UCSD-AML1 (cell line): ENCODE results near the gene INTS12.

Source experiments
- DNase-seq: peaks from one replicate; lab custom pipeline; 2025; ENCODE audit not compliant: unreplicated experiment; lab: John Stamatoyannopoulos, UW

INTS12 gene

DNA sequence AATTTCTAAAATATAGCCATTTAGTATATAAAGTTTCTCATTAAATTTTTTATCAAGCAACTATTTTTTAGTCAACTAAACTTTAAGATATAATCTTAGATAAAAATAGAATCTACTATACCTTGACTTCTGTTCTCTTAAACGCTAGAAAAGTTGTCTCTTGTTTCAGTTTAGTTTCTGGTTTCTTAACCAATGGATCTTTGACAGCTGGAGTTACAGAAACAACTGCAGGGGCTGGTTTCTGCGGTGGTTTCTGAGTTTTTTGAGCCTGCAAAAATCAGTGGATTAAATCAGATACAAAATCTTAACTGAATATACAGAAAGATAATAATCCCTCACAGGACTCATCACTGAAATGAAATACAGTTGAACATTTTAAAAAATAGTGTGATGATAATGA is 21.9 kb downstream of the INTS12 start:
- no peak for DNase-seq

GRCh38 chr4:105683038-105683437 is 25.5 kb downstream of the INTS12 start:
- no peak for DNase-seq

- DNase-seq = no peak
Measured at GRCh38 chr4:105679186-105679585, 29.3 kb downstream of the INTS12 start.

DNA sequence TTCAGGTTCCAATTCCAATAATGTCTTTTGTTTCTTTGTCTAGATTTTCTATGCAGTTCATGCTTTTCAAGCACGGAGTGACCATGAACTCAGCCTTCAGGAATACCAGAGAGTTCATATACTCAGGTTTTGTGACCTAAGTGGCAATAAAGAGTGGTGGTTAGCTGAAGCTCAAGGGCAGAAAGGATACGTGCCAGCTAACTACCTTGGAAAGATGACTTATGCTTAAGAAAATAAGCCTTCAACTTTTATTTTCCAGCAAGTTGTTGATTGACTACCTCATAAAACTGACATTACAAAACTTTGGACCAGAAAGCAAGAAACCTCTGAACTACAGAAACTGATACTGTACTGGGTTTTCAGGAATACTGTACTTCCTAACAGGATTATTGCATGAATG is 30.8 kb downstream of the INTS12 start:
- DNase-seq = no peak

DNA sequence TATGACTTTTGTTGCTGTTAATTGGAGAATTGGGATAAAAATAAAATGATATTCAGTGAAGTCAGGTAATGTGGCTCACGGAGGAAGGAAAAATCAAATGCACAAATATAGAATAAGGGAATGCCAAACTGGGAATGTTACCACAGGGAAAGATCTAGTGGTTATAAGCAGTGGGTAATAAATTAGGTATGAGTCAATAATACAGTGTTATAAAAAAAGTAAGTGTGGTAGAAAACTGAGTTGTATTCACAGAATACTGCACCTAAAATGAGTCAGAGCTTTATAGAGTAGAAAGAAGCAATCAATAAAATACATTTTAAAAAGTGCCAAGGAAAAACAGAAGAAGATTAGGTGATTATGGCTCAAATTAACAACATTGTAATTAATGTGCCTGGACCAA is 34.5 kb downstream of the INTS12 start:
- no peak for DNase-seq

DNA sequence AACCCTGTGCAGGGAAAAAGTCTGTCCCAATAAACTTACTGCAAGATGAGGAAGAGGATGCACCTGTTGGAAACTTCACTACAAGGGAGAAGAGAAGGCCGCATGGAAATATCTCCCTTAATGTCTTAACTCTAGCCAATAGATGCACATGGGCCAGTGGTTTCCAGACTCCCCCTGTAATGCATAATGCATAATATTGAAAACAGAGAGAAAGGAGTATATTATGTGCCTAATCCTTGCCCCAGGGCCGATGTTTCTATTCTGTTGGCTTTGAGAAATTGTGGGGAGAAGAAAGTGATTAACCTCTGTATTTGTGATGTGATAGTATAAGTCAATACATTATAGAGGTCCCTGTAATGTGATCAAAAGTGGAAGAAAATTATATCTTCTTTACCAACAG is 37.2 kb downstream of the INTS12 start:
- no peak for DNase-seq

- no peak for DNase-seq
Measured at GRCh38 chr4:105670684-105671083, 37.8 kb downstream of the INTS12 start.

GRCh38 chr4:105666693-105667092 is 41.8 kb downstream of the INTS12 start:
- no peak for DNase-seq

DNA sequence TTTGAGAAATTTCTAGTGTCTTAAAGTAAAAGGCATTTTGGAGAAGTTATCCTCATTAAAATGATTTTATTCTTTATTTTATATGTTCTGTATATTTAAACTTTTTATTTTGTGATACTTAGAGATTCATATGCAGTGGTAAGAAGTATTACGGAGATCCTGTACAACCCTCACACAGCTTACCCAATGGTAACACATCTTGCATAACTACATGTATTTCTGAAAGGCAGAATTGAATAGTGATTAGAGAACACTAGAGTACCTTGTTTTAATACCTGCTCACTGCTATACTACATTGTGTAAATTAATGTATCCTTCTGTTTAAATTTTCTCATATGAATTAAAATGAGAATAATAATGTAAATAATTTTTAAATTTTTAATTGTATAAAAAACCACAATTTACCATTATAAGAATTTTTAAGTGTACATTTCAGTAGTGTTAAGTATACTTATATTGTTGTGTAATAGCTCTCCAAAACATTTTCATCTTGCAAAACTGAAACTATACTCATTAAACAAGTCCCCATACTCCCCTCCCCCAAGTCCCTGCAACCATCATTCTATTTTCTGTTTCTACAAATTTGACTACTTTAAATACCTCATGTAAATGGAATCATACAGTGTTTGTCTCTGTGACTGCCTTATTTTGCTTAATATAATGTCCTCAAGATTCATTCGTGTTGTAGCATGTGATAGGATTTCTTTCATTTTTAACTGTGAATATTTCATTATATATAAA is 45.4 kb downstream of the INTS12 start:
- no peak for DNase-seq

DNA sequence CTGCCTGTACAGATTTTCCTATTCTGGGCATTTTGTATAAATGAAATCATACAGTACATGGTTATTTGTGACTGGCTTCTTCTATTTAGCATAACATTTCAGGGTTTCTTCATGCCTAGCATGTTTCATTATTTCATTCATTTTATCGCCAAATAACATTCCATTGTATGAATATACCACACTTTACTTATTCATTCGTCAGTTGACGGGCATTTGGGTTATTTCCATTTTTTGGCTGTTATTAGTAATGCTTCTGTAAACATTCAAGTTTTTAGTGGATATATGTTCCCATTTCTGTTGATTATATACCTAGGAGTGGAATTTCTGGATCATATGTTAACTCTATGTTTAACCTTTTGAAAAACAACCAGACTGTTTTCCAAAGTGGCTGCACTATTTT is 47.5 kb downstream of the INTS12 start:
- no peak for DNase-seq

DNA sequence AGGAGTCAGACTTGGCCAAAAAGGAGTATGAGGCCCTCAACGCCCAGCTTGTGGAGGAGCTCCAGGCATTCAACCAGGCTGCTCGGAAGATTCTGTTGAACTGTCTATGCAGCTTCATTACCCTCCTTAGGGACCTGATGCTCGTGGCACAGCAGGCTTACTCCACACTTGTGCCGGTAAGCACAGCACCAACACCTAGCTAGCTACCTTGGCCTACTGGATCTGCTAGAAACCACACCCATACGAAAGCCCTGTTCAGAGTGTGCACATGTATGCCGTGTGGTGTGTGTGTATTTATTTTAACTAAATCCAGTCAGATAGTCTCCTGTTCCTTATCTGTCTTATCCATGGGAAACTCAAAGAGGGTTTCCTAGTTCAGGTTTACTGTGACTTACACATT is 49.3 kb downstream of the INTS12 start:
- DNase-seq = no peak

- DNase-seq = no peak
Measured at GRCh38 chr4:105657117-105657765, 51.2 kb downstream of the INTS12 start.

- DNase-seq = no peak
Measured at GRCh38 chr4:105652286-105652888, 56.1 kb downstream of the INTS12 start.

DNA sequence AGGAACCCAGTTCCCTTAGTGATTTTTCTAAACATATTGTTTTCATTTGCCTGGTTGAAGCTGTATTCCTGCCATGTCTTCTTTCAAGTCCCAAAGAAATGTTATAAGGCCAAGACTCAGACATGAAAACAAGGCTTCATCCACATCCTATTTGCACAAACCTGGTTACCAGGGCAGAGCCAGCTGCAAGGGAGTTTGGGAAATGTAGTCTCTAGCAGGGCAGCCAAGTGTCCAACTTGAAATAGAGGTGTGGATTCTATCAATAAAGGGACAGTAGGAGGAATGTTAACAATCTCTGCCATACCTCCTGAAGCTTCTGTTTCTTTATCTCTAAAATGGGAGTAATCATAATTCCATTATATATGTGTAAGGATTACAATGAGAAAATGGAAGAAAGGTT is 56.6 kb downstream of the INTS12 start:
- no peak for DNase-seq

DNA sequence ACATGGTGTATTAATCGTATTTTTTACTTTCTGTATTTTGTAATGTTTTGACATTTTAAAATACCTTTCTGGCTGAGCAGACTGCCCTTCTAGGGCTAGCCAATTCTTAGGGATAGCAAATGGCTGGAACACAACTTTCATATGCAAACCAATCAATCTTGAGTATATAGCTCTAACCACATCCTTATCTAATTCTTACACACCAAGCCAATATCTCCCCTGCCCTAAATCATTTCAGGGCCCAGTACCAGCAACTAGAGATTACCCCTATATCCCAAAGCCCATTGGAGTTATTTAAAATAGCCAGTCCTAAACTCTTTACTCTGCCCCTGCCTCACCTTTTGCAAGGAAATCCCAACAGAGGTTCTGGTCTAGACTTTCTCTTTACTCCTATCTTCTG is 58.3 kb downstream of the INTS12 start:
- no peak for DNase-seq

GRCh38 chr4:105645440-105645839 is 63.0 kb downstream of the INTS12 start:
- DNase-seq = no peak

GRCh38 chr4:105644257-105644656 is 64.2 kb downstream of the INTS12 start:
- DNase-seq = no peak

GRCh38 chr4:105641845-105642244 is 66.6 kb downstream of the INTS12 start:
- no peak for DNase-seq

DNA sequence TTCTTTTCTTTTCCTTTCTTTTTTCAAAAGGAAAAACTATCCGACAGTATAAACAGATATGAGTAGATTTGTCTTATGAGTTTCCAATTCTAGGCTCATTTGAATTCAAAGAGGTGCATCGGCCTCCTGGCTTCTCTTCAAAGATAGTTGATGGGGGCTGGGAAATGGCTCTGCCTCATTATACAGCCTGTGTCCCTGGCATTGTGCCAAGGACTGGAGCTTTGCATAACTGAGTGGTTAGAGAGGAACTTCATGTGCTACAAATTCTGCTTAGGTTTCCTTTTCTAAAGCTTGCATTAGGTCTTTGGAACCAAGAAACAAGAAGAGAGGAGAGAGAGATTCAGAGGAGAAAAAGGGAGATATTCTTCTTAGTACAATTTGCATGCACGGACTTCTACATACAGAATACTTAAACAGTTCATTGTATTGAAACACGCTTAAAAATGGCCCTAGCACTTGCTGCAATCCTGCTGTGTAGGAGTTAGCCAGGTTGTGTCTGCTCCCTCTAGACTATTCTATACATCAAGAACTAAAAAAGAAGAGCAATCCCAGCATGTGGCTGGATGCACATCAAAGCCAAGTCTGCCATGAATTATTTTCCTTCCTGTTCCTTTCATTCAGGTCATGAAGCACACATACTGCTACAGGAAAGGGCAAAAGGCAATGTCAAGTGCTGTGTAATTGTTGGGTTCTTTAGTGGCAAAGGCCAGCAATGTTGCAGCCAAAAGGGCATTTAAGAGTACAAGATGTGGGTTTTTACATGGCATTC is 70.9 kb downstream of the INTS12 start:
- no peak for DNase-seq

DNA sequence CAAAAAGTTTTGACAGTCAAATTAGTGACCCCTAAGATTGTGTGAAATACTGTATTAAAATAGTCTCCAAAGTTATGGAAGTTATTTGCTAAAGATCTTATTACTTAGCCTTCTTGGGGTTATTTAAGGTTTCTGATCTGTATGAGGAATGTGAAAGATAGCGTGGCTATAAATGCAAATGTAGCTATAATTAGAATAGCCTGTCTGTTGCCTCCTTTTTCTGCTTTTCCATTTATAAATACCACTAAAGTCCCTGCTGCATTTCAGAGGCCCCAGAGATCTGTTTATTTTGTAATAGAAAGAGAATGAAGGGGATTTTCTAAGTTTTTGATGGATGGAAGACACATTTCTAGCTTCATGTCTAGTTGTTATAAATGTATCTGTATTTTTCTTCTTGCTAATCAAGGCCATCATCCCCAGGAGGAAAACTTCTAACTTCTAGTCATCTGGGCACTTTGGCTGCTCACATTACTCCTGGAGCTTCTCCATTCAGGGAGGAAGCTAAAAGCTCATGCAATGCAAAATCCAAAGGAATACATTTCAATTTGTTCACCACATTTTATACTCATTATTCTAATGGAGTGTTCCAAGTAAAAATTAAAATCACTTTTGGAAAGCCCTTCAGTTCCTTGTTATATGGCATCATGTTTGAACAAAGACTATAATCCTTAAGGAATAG is 73.9 kb downstream of the INTS12 start:
- no peak for DNase-seq

DNA sequence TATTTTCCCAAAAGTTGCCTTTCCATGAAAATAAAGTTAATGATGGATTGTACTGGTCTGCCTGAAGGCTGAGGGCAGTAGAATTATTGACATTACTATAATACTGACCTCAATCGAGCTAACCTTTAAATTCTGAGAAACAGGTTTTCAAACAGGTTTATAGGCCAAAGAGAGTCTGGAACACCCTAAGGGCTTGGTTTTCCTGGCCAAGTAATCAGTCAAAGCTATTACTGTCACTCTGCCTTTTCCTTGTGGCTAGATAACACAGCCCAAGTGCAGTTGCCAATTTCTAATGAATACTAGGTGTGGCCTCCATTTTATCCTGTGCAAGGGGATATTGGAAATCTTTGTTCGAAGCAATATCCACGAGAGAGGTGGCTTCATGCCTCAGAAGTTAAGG is 75.2 kb downstream of the INTS12 start:
- no peak for DNase-seq
